Measurements from ENCODE around the gene MTX1. TPM values are rescaled to one million over a fixed set of nuclear protein-coding genes. Genes with fewer than 3 reads are reported as not detected.

The MTX1 gene
- total and polyA plus RNA-seq, 4 donors = 15.8 to 43.1 (median 38.0) TPM

GRCh38 chr1:155254714-155255242, 46.3 kb downstream of the MTX1 start:
- H3K36me3 ChIP-seq (ENCODE audit: control insufficient read depth, insufficient read depth, low read length) = peaks cover 64% of the 10 kb centered on the region
- H3K4me3 ChIP-seq (ENCODE audit: low read depth, low read length) = peak overlapping the region; percentile 81
- H3K4me1 ChIP-seq (ENCODE audit: control insufficient read depth, insufficient read depth, low read length) = peaks cover 56% of the 10 kb centered on the region
- peak overlapping the region; percentile 98 for H3K27ac ChIP-seq (ENCODE audit: low read depth, low read length)
- no peaks in the 10 kb centered on the region for H3K9me3 ChIP-seq (ENCODE audit: control insufficient read depth, insufficient read depth, low read length)
- no peaks in the 10 kb centered on the region for H3K27me3 ChIP-seq (ENCODE audit: control insufficient read depth, insufficient read depth, low read length)
- peak in 1 of 6 donors; percentile 69 for DNase-seq (ENCODE audit: low read depth in 4 of 6, low spot score in 6 of 6)
- 2% methylated on average over 33 of the region's 35 CpGs for WGBS (ENCODE audit: insufficient coverage)

DNA sequence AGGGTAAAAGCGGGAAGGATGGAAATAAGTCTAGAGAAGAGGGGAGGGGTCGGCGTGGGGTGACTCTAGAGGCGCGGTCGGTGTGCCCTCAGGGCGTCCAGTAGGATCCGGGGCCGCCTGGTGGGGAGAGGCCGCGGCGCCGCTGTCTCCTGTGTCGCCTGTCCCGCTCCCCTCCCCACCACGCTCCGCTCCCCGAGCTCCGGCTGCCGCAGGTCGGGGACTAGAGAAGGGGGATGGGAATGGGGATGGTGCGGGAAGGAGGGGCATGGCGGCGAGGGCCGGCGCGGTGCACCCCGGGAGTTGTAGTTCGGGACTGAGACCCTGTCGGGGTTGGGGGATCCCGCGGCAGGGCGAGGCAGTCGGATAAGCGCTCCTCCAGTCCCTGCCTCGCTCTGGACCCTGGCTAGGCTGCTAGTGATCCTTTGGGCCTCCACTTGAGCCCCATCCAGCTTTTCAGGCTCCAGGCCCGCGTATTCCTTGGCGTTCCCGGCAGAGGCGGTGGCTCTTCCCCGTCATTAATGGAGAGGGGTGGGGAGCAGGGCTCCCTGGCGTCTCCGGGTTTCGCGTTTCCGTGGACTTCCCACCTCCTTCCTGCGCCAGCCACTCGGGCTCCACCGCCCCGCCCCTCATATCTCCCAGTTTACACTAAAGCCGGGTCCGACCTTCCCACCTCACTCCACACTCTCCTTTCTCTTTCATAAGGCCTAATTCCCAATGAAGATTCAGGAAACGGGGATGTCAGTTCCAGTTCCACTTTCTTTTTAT, 46.9 kb downstream of the MTX1 start, which contains the start of gene ENTREP3:
Gene ENTREP3 (minus strand): TSS at position 241 of the 765 bp plus-strand sequence. CDS start 606 bp downstream, outside the sequence.
- peaks cover 56% of the 10 kb centered on the region for H3K4me1 ChIP-seq (ENCODE audit: control insufficient read depth, insufficient read depth, low read length)
- WGBS (ENCODE audit: insufficient coverage) = under 1% methylated on average over 51 of the region's 54 CpGs

GRCh38 chr1:155256058-155256852, 47.8 kb downstream of the MTX1 start:
- H3K9me3 ChIP-seq (ENCODE audit: control insufficient read depth, insufficient read depth, low read length) = no peaks in the 10 kb centered on the region
- WGBS (ENCODE audit: insufficient coverage) = 80% methylated on average over 19 of the region's 20 CpGs
- H3K36me3 ChIP-seq (ENCODE audit: control insufficient read depth, insufficient read depth, low read length) = peaks cover 59% of the 10 kb centered on the region
- DNase-seq (ENCODE audit: low read depth in 4 of 6, low spot score in 6 of 6) = no peak
- peak overlapping the region; percentile 81 for H3K4me3 ChIP-seq (ENCODE audit: low read depth, low read length)
- H3K27me3 ChIP-seq (ENCODE audit: control insufficient read depth, insufficient read depth, low read length) = no peaks in the 10 kb centered on the region
- peaks cover 55% of the 10 kb centered on the region for H3K4me1 ChIP-seq (ENCODE audit: control insufficient read depth, insufficient read depth, low read length)
- H3K27ac ChIP-seq (ENCODE audit: low read depth, low read length) = peak overlapping the region; percentile 98

More for the DNA sequence above, 46.9 kb downstream of the MTX1 start, which contains the start of gene ENTREP3:
- Histone ChIP-seq H3K36me3 (ENCODE audit: control insufficient read depth, insufficient read depth, low read length) (peaks cover 64% of the 10 kb centered on the region), H3K4me3 (ENCODE audit: low read depth, low read length) (peak within 1 kb of the TSS; percentile 81), H3K27ac (ENCODE audit: low read depth, low read length) (peak within 1 kb of the TSS; percentile 98), H3K9me3 (ENCODE audit: control insufficient read depth, insufficient read depth, low read length) (no peaks in the 10 kb centered on the region), H3K27me3 (ENCODE audit: control insufficient read depth, insufficient read depth, low read length) (no peaks in the 10 kb centered on the region)
- peak in 2 of 6 donors; percentile 96 to 97 for DNase-seq (ENCODE audit: low read depth in 4 of 6, low spot score in 6 of 6)

- H3K4me1 ChIP-seq (ENCODE audit: control insufficient read depth, insufficient read depth, low read length) = peaks cover 35% of the 10 kb centered on the region
These were observed 51.8 kb downstream of the MTX1 start for GRCh38 chr1:155260276-155260675.

DNA sequence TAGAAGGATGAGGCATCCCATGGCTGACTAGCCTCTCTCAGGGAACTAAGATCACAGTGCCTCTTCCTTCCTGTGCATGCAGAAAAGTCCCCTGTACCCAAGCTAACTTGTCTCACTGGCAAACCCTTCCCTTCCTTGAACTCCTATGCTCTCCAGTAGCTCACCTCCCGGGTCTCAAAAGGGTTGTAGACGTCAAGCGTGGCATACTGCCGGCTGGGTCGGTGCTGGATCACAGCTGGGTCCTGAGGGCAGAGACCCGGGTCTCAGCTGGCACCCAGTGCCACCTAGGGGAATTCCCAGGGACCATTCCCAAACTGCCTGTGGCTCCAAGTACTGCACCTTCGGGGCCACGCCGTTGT, 53.0 kb downstream of the MTX1 start:
- H3K27me3 ChIP-seq (ENCODE audit: control insufficient read depth, insufficient read depth, low read length) = no peaks in the 10 kb centered on the region
- under 1% methylated on average over 9 of the region's 9 CpGs for WGBS (ENCODE audit: insufficient coverage)
- H3K4me1 ChIP-seq (ENCODE audit: control insufficient read depth, insufficient read depth, low read length) = peaks cover 23% of the 10 kb centered on the region
- H3K4me3 ChIP-seq (ENCODE audit: low read depth, low read length) = peak overlapping the region; percentile 76
- H3K27ac ChIP-seq (ENCODE audit: low read depth, low read length) = peak overlapping the region; percentile 60
- DNase-seq (ENCODE audit: low read depth in 4 of 6, low spot score in 6 of 6) = no peak
- H3K9me3 ChIP-seq (ENCODE audit: control insufficient read depth, insufficient read depth, low read length) = no peaks in the 10 kb centered on the region
- peaks cover 67% of the 10 kb centered on the region for H3K36me3 ChIP-seq (ENCODE audit: control insufficient read depth, insufficient read depth, low read length)

More at GRCh38 chr1:155260276-155260675, 51.8 kb downstream of the MTX1 start:
- Histone ChIP-seq H3K27me3 (ENCODE audit: control insufficient read depth, insufficient read depth, low read length) (no peaks in the 10 kb centered on the region), H3K27ac (ENCODE audit: low read depth, low read length) (no peak overlapping the region), H3K4me3 (ENCODE audit: low read depth, low read length) (no peak overlapping the region), H3K36me3 (ENCODE audit: control insufficient read depth, insufficient read depth, low read length) (peaks cover 65% of the 10 kb centered on the region), H3K9me3 (ENCODE audit: control insufficient read depth, insufficient read depth, low read length) (no peaks in the 10 kb centered on the region)
- DNase-seq (ENCODE audit: low read depth in 4 of 6, low spot score in 6 of 6) = no peak
- 100% methylated on average over 4 of the region's 5 CpGs for WGBS (ENCODE audit: insufficient coverage)

- under 1% methylated on average over 46 of the region's 47 CpGs for WGBS (ENCODE audit: insufficient coverage)
- Histone ChIP-seq H3K27ac (ENCODE audit: low read depth, low read length) (peak within 1 kb of the TSS; percentile 60), H3K27me3 (ENCODE audit: control insufficient read depth, insufficient read depth, low read length) (no peaks in the 10 kb centered on the region), H3K4me1 (ENCODE audit: control insufficient read depth, insufficient read depth, low read length) (peaks cover 21% of the 10 kb centered on the region), H3K4me3 (ENCODE audit: low read depth, low read length) (peak within 1 kb of the TSS; percentile 76), H3K9me3 (ENCODE audit: control insufficient read depth, insufficient read depth, low read length) (no peaks in the 10 kb centered on the region), H3K36me3 (ENCODE audit: control insufficient read depth, insufficient read depth, low read length) (peaks cover 67% of the 10 kb centered on the region)
- peak; percentile 93 to 100 (median 98) for DNase-seq (ENCODE audit: low read depth in 4 of 6, low spot score in 6 of 6)
These were observed 53.6 kb downstream of the MTX1 start, which contains the start of gene SCAMP3 for GRCh38 chr1:155261852-155262673. Gene SCAMP3, minus strand, starts transcription at chr1:155262360. Its CDS starts 209 bp downstream, at chr1:155262151.

- DNase-seq (ENCODE audit: low read depth in 4 of 6, low spot score in 6 of 6) = no peak
- Histone ChIP-seq H3K36me3 (ENCODE audit: control insufficient read depth, insufficient read depth, low read length) (peaks cover 68% of the 10 kb centered on the region), H3K4me3 (ENCODE audit: low read depth, low read length) (no peak overlapping the region), H3K27ac (ENCODE audit: low read depth, low read length) (no peak overlapping the region), H3K4me1 (ENCODE audit: control insufficient read depth, insufficient read depth, low read length) (peaks cover 21% of the 10 kb centered on the region), H3K27me3 (ENCODE audit: control insufficient read depth, insufficient read depth, low read length) (no peaks in the 10 kb centered on the region), H3K9me3 (ENCODE audit: control insufficient read depth, insufficient read depth, low read length) (no peaks in the 10 kb centered on the region)
- 88% methylated on average over 10 of the region's 11 CpGs for WGBS (ENCODE audit: insufficient coverage)
These were observed 54.6 kb downstream of the MTX1 start for GRCh38 chr1:155263067-155263466.
